Smooth muscle cell (in vitro differentiated cells): ENCODE results near the gene R3HCC1L. TPM values are rescaled to one million over a fixed set of nuclear protein-coding genes. Genes with fewer than 3 reads are reported as not detected.

Source experiments
- DNase-seq: peaks from one replicate; lab custom pipeline; 2025; ENCODE audit not compliant: unreplicated experiment; lab: John Stamatoyannopoulos, UW
- H2AFZ ChIP-seq: fragments of 200-600 bp; sonication (generic); 2 replicates; pipeline ENCODE4 v1.6.0; 2016; ENCODE audit warnings: antibody characterized with exemption, low read depth, mild to moderate bottlenecking
- H3F3A ChIP-seq: fragments of 200-600 bp; sonication (generic); 2 replicates; pipeline ENCODE4 v1.6.0; 2017; ENCODE audit warnings: antibody characterized with exemption, low read depth
- H3K27ac ChIP-seq: fragments of 200-600 bp; sonication (generic); 2 replicates; pipeline ENCODE4 v1.5.1; 2016; ENCODE audit warnings: low read depth, mild to moderate bottlenecking
- H3K27me3 ChIP-seq: fragments of 200-600 bp; sonication (generic); 2 replicates; pipeline ENCODE4 v1.6.1; 2016; ENCODE audit warnings: low read depth, mild to moderate bottlenecking
- H3K36me3 ChIP-seq: fragments of 200-600 bp; sonication (generic); 2 replicates; pipeline ENCODE4 v1.5.1; 2016; ENCODE audit warnings: low read depth
- H3K4me1 ChIP-seq: fragments of 200-600 bp; sonication (generic); 2 replicates; pipeline ENCODE4 v1.5.1; 2016; ENCODE audit warnings: low read depth
- H3K4me2 ChIP-seq: fragments of 200-600 bp; sonication (generic); 2 replicates; pipeline ENCODE4 v1.6.0; 2016; ENCODE audit warnings: mild to moderate bottlenecking
- H3K4me3 ChIP-seq: fragments of 200-600 bp; sonication (generic); 2 replicates; pipeline ENCODE4 v1.5.1; 2016; ENCODE audit warnings: mild to moderate bottlenecking
- H3K79me2 ChIP-seq: fragments of 200-600 bp; sonication (generic); 2 replicates; pipeline ENCODE4 v1.6.0; 2016; ENCODE audit warnings: low read depth, mild to moderate bottlenecking
- H3K9ac ChIP-seq: fragments of 200-600 bp; sonication (generic); 2 replicates; pipeline ENCODE4 v1.6.0; 2016; ENCODE audit warnings: low read depth
- H3K9me3 ChIP-seq: fragments of 200-600 bp; sonication (generic); replicated peaks from 2 replicates; pipeline ENCODE4 v1.5.1; 2016; ENCODE audit warnings: low read depth
- H4K20me1 ChIP-seq: fragments of 200-600 bp; sonication (generic); 2 replicates; pipeline ENCODE4 v1.6.0; 2016; ENCODE audit warnings: low read depth
- WGBS: methylation state at CpG from one replicate; pipeline ENCODE4 v1.1.7; 2016; ENCODE audit warnings: low lambda C conversion rate; 5-methylcytosine and 5-hydroxymethylcytosine counted together
- polyA plus RNA-seq: library from polyadenylated mRNA; unstranded; fragments of >200 nt; fragmentation: Nextera tagmentation; extraction: Ambion mirVana; gene quantifications from 2 replicates; pipeline ENCODE4 v1.2.1, GENCODE V29; 2016
- total RNA-seq: library from RNA; depleted of rRNA; stranded (reverse); fragments of >200 nt; gene quantifications from 2 replicates; pipeline ENCODE4 v1.2.3, GENCODE V29; 2014
- TF ChIP-seq, protein P1 (sequence below): fragments of 200-600 bp; sonication (generic); IDR thresholded peaks from 2 replicates; pipeline ENCODE4 v1.5.1; 2017; ENCODE audit warnings: borderline replicate concordance, mild to moderate bottlenecking, antibody characterized with exemption; ENCODE audit not compliant: insufficient read depth, poor library complexity, severe bottlenecking

Gene R3HCC1L
- total and polyA plus RNA-seq, 2 experiments from 2014 or later, result 11.4 to 12.2 TPM

DNA sequence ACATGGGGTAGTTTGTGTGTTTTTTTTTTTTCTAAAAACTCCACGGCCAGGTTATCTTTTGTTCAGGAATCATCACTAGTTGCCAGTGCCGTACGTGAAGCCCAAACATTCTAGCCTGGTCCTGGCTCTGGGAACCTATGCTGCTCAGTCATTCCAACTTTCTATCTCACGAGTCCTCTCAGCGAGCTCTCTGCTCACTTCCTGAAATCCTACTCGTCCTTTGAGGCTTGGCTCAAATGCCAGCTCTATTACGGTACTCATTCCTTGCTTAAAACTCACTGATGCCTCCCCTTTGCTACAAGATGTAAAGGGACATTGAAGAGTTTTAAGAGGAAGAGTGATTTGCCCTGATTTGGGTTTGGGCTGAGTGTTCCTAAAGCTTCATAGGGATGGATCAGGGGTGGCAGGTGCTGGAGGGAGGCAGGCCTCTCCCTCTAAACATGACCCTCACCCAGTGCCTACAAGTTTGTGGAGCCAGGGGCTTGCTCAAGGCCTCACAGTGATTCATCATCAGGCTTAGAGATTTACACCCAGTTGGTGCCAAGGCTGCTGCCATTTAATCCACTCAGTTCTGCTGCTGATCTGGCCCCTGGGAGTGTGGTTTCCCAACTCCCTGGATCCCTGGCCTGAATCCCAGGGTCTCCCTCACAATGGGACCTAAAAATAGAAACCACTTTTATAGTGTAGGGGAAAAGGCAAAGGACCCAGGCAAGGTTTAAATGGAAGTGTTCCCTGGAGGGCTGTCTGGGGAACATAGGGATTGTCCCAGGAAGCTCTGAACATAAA is 46.1 kb upstream of the R3HCC1L start:
- H4K20me1 ChIP-seq, result no peaks in the 10 kb centered on the region
- H3K9me3 ChIP-seq, result no peaks in the 10 kb centered on the region
- no peaks in the 10 kb centered on the region for H3K4me1 ChIP-seq
- H2AFZ ChIP-seq, result no peak overlapping the region
- H3K36me3 ChIP-seq, result no peaks in the 10 kb centered on the region
- no peak overlapping the region for H3K4me3 ChIP-seq
- H3F3A ChIP-seq, result no peaks in the 10 kb centered on the region
- no peak overlapping the region for H3K9ac ChIP-seq
- peaks cover 3% of the 10 kb centered on the region for H3K27me3 ChIP-seq
- TF ChIP-seq, protein P1, sequence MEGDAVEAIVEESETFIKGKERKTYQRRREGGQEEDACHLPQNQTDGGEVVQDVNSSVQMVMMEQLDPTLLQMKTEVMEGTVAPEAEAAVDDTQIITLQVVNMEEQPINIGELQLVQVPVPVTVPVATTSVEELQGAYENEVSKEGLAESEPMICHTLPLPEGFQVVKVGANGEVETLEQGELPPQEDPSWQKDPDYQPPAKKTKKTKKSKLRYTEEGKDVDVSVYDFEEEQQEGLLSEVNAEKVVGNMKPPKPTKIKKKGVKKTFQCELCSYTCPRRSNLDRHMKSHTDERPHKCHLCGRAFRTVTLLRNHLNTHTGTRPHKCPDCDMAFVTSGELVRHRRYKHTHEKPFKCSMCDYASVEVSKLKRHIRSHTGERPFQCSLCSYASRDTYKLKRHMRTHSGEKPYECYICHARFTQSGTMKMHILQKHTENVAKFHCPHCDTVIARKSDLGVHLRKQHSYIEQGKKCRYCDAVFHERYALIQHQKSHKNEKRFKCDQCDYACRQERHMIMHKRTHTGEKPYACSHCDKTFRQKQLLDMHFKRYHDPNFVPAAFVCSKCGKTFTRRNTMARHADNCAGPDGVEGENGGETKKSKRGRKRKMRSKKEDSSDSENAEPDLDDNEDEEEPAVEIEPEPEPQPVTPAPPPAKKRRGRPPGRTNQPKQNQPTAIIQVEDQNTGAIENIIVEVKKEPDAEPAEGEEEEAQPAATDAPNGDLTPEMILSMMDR, result no peak
- WGBS, result 77% methylated on average over 7 of the region's 7 CpGs
- no peak for DNase-seq
- no peak overlapping the region for H3K4me2 ChIP-seq
- H3K79me2 ChIP-seq, result no peaks in the 10 kb centered on the region
- no peak overlapping the region for H3K27ac ChIP-seq

DNA sequence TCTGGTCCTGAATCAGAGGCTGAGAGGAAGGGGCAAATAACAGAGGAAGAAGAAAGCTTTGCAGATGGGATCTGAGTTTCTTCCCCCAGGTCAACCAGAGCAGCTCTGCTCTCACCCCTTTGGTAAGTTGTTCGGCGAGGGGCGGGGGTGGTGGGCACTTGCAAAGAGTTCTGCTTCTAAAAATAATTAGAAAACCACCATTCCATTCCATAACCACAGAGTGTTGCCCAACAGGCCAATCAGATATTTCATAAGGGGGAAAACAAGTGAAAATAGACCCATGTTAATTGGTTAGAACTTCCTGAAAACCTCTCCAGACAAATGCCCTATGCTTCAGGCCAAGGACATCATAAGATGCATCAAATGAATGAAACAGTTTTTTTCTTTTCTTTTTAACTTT is 43.6 kb upstream of the R3HCC1L start:
- no peaks in the 10 kb centered on the region for H3K36me3 ChIP-seq
- no peaks in the 10 kb centered on the region for H3K79me2 ChIP-seq
- no peak overlapping the region for H3K4me2 ChIP-seq
- no peaks in the 10 kb centered on the region for H4K20me1 ChIP-seq
- TF ChIP-seq, protein P1, result no peak
- no peaks in the 10 kb centered on the region for H3K4me1 ChIP-seq
- no peaks in the 10 kb centered on the region for H3K27me3 ChIP-seq
- H3K27ac ChIP-seq, result no peak overlapping the region
- H3K4me3 ChIP-seq, result no peak overlapping the region
- no peak for DNase-seq
- no peaks in the 10 kb centered on the region for H3F3A ChIP-seq
- no peak overlapping the region for H2AFZ ChIP-seq
- no peaks in the 10 kb centered on the region for H3K9me3 ChIP-seq
- no peak overlapping the region for H3K9ac ChIP-seq
- 96% methylated on average over 3 of the region's 3 CpGs for WGBS

DNA sequence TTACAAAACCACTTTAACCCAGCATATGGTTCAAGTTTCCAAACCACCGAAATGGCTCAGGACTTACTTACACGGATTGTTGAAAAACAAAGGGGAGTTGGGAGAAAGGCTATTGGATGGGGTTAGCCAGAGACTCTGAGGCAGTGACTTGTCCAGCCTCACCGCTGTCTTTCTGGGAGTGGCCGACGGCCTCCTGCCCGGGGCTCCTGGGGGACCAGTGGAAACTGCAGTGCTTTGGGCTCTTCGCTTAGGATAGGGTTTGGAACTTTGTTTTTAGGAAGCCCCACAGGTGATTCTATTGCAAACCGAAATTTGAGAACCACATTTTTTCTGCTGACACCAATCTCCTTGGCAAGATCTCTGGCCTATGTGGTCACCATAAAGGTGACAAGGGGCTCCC is 38.1 kb upstream of the R3HCC1L start:
- no peaks in the 10 kb centered on the region for H3K4me1 ChIP-seq
- WGBS, result 86% methylated on average over 8 of the region's 8 CpGs

More for the DNA sequence above, 38.1 kb upstream of the R3HCC1L start:
- Histone ChIP-seq H3K79me2 (no peaks in the 10 kb centered on the region), H3K9me3 (no peaks in the 10 kb centered on the region), H3K36me3 (no peaks in the 10 kb centered on the region), H3K4me3 (no peak overlapping the region), H3K4me2 (no peak overlapping the region), H2AFZ (no peak overlapping the region), H3F3A (no peaks in the 10 kb centered on the region), H3K27ac (no peak overlapping the region), H4K20me1 (no peaks in the 10 kb centered on the region), H3K27me3 (peaks cover 8% of the 10 kb centered on the region), H3K9ac (no peak overlapping the region)
- TF ChIP-seq, protein P1, result no peak
- DNase-seq, result no peak
